Measurements from ENCODE around the gene HYCC2.
A peak's percentile ranks its signal among the peaks of the same experiment; 100 is the strongest.
"Not testable (repeated sequence)": the region's sequence is repeated elsewhere in the genome, so short reads cannot be mapped to it uniquely, and the experiment has no call there.

The HYCC2 gene

GRCh38 chr2:201070948-201071478 is 458 bp downstream of the HYCC2 start:
- peak; percentile 6 for DNase-seq

- DNase-seq = no peak
These were observed 6.6 kb downstream of the HYCC2 start for GRCh38 chr2:201064797-201065329.

DNA sequence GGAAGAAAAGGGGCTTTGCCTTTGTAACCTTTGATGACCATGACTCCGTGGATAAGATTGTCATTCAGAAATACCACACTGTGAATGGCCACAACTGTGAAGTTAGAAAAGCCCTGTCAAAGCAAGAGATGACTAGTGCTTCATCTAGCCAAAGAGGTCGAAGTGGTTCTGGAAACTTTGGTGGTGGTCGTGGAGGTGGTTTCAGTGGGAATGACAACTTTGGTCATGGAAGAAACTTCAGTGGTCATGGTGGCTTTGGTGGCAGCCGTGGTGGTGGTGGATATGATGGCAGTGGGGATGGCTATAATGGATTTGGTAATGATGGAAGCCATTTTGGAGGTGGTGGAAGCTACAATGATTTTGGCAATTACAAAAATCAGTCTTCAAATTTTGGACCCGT is 8.0 kb downstream of the HYCC2 start:
- not testable (repeated sequence) for DNase-seq

DNA sequence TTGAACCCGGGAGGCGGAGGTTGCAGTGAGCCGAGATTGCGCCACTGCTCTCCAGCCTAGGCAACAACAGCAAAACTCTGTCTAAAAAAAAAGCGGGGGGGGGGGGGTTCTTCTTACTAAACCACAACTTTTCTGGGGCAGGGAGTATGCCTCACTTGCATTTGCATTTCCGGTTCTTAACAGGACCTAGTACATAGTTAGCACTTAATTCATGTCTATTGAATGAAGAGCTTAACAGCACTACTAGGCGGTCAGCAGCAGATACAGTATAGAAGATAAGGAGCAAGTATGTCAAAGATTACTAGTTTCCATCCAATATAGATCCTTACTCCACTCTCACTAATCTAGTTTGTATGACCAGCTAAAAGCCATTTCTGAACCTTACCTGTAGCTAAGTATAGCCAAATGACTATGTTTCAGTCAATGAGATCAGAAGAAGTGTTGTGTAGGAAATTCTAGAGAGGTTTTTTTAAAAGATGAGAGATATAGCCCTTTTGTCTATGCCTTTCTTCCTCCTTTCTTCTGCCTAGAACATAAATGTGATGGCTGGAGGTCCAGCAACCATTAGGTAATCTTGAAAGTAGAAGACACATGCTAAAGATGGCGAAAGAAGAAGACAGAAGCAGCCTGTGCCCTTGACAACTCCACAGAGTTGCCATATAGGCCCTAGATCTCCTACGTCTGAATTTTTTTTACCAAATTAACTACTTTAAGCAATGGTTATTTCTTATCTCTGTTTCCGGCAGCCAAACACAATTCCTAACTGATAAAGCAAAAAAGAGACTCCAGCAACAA is 11.3 kb downstream of the HYCC2 start:
- no peak for DNase-seq

GRCh38 chr2:201058914-201059313 is 12.6 kb downstream of the HYCC2 start:
- no peak for DNase-seq

DNA sequence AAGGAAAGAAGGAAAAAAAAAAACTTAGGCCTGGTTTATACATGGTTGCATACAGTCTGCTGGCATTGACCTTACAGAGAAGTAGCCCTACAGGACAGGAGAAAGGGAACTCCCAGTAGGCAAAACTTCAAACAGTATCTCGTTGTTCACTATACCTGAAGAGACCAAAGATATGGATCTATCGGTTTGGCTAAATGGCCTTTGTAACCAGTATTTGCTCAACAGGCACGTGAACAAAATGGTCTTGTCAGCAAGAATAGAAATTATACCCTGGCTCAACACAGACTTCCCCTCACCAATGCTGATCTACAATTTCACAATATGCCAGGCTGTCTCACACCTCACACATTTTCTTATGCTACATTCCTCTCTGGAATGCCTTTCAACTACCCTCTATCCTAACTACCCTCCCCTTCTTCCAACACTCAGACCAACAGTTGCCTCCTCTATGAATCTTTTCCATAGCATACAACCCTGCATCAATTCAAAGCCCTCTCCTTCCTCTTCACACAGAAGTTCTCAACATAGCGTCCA is 13.7 kb downstream of the HYCC2 start:
- DNase-seq = no peak

- no peak for DNase-seq
These were observed 14.4 kb downstream of the HYCC2 start for GRCh38 chr2:201057087-201057521.

DNA sequence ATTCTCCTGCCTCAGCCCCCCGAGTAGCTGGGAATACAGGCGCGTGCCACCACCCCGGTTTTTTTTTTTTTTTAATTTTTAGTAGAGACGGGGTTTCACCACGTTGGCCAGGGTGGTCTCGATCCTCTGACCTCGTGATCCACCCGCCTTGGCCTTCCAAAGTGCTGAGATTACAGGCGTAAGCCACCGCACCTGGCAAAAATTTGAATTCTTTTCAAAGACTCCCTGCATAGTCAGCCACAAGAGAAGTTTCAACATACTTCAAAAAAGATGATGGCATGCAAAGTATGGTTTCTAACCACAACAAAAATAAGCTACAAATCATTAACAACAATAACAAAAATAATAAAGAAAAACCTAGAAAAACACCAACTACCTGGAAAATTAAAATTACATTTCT is 22.0 kb downstream of the HYCC2 start:
- no peak for DNase-seq

DNA sequence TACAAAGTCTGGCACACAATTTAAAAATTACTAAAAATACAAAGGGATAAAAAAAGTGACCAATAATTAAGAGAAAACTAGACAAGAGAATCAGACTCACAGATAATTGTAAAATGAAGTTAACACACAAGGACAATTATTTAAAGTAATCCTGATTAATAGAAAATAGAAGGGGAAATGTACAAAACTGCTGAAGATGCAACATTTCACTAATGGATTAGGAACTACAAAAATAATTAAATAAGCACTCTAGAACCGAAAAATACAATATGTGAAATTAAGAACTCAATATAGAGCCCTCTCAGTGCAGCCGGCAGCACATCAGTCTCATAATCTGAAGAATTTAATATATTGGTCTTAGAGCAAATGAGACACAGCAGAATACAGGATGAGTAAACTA is 24.6 kb downstream of the HYCC2 start:
- DNase-seq = no peak

DNA sequence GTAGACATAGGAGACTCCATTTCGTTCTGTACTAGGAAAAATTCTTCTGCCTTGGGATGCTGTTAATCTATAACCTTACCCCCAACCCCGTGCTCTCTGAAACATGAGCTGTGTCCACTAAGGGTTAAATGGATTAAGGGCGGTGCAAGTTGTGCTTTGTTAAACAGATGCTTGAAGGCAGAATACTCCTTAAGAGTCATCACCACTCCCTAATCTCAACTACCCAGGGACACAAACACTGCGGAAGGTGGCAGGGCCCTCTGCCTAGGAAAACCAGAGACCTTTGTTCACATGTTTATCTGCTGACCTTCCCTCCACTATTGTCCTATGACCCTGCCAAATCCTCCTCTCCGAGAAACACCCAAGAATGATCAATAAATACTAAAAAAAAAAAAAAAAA is 28.4 kb downstream of the HYCC2 start:
- not testable (repeated sequence) for DNase-seq

DNA sequence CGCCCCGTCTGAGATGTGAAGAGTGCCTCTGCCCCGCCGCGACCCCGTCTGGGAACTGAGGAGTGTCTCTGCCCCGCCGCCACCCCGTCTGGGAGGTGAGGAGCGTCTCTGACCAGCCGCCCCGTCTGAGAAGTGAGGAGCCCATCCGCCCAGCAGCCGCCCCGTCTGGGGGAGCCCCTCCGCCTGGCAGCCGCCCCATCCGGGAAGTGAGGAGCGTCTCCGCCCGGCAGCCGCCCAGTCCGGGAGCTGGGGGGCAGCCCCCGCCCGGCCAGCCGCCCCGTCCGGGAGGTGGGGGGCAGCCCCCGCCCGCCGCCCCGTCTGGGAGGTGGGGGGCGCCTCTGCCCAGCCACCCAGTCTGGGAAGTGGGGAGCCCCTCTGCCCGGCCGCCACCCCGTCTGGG is 29.0 kb downstream of the HYCC2 start:
- DNase-seq = not testable (repeated sequence)

DNA sequence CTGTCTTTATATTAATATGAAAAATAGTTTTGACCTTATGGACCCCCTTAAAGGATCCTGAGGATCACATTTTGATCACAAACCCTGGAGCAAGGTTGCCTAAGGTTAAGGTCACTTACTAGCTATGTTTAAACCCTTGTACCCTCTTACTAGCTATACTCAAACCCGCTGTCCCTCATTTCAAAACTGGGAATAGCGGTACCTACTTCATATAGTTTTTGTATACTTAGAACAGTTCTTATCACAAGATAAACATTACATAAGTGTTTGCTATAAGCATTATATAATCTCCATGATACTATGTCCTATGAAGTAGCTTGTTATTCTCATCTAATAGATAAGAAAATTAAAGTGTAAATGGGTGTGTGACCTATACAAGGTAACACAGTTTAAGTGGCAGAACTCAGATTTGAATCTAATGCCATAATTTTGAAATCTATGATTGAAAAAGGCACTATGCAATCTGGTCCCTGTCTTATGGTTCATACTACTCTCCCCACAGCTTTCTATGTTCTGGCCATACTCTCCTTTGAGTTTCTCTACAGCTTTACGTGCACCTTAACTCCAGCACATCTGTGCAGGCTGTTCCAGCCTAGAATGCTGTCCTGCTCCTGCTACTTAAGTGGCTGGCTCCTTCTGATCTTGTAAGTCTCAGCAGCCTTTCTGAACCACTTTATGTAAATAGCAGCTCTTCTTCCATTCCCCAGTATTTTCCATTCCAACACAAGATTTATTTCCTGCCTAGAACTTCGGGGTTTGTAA is 30.4 kb downstream of the HYCC2 start:
- DNase-seq = no peak

DNA sequence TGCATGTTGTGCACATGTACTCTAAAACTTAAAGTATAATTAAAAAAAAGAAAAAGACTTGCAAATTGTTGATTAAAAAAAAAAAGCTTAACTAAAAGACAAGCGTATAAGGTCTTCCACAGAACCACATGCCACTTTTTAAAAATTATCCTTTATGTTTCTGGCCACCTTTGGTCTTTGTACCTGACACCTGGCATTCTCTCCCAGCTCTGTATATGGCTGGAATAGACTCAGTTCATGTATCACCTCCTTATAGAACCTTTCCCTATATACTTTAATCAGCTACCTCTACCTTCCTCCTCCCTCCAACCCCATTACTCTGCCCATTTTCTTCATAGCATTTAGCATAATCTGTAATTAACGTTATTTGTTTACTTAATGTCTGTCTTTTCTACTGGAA is 32.6 kb downstream of the HYCC2 start:
- no peak for DNase-seq

GRCh38 chr2:201038361-201038760 is 33.1 kb downstream of the HYCC2 start:
- not testable (repeated sequence) for DNase-seq

GRCh38 chr2:201034355-201034754 is 37.1 kb downstream of the HYCC2 start:
- DNase-seq = not testable (repeated sequence)

GRCh38 chr2:201024518-201024917 is 47.0 kb downstream of the HYCC2 start:
- no peak for DNase-seq

GRCh38 chr2:201021914-201022313 is 49.6 kb downstream of the HYCC2 start:
- no peak for DNase-seq
